Duodenal mucosa (tissue), 2 donors: ENCODE data around the gene DNAH14.

ENCODE experiments used
- H3K27ac ChIP-seq: one replicate; pipeline ENCODE4 v1.7.0; 2013; ENCODE audit warnings: low read depth, low read length
- H3K27me3 ChIP-seq, 2 donors: one replicate each; pipeline ENCODE4 v1.7.0; 2013; ENCODE audit warnings: low read length in 2 of 2, control low read depth in 1 of 2; ENCODE audit not compliant: insufficient read depth in 2 of 2, control insufficient read depth in 1 of 2
- H3K36me3 ChIP-seq, 2 donors: one replicate each; pipeline ENCODE4 v1.7.0; 2013; ENCODE audit warnings: low read length in 2 of 2, control low read depth in 1 of 2; ENCODE audit not compliant: insufficient read depth in 2 of 2, control insufficient read depth in 1 of 2
- H3K4me1 ChIP-seq, 2 donors: one replicate each; pipeline ENCODE4 v1.7.0; 2013; ENCODE audit warnings: low read length in 2 of 2, control low read depth in 1 of 2; ENCODE audit not compliant: insufficient read depth in 2 of 2, control insufficient read depth in 1 of 2
- H3K4me3 ChIP-seq, 2 donors: one replicate each; pipeline ENCODE4 v1.7.0; 2013; ENCODE audit warnings: low read length in 2 of 2, low read depth in 1 of 2
- H3K9ac ChIP-seq, 2 donors: one replicate each; pipeline ENCODE4 v1.7.0; 2013; ENCODE audit warnings: low read length in 2 of 2, low read depth in 1 of 2
- H3K9me3 ChIP-seq, 2 donors: one replicate each; pipeline ENCODE4 v1.7.0; 2013; ENCODE audit warnings: low read length in 2 of 2, control low read depth in 1 of 2; ENCODE audit not compliant: control insufficient read depth in 1 of 2

DNAH14 gene

DNA sequence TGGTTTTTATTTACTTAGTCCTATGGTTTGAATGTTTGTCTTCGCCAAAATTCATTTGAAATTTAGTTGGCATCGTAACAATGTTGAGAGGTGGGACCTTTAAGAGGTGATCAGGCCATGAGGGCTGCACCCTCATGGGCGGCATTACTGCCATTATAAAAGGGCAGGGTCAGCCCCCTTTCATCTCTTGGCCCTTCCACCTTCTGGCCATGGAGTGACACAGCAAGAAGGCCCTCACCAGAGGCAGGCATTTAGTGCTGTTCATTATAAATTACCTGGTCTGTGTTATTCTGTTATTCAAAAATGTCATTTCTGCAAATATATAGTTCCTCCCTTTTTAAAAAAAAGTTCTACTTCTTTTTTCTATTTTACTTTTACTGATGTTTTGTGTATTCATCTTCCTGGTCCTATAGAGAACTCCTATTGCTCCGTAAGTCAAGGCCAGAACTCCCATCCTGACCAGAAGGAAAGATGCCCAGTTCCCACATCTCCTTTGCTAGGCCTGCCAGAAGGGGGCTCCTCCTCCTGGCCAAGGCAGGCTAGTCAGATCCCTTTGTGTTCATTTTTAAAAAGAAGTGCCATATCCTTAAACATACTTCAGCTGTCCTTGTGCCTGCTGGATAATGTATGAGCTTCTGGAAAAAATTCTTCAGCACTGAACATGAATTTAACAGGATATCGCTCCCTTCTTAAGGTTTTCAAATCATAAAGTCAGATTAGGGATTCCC, 508.4 kb downstream of the DNAH14 start:
- Histone ChIP-seq H3K9ac (no peak overlapping the region), H3K27ac (no peak overlapping the region), H3K4me1 (peaks cover 25 to 50% of the 10 kb centered on the region in 2 donors), H3K4me3 (no peak overlapping the region), H3K27me3 (no peaks in the 10 kb centered on the region), H3K9me3 (no peaks in the 10 kb centered on the region), H3K36me3 (no peaks in the 10 kb centered on the region)

DNA sequence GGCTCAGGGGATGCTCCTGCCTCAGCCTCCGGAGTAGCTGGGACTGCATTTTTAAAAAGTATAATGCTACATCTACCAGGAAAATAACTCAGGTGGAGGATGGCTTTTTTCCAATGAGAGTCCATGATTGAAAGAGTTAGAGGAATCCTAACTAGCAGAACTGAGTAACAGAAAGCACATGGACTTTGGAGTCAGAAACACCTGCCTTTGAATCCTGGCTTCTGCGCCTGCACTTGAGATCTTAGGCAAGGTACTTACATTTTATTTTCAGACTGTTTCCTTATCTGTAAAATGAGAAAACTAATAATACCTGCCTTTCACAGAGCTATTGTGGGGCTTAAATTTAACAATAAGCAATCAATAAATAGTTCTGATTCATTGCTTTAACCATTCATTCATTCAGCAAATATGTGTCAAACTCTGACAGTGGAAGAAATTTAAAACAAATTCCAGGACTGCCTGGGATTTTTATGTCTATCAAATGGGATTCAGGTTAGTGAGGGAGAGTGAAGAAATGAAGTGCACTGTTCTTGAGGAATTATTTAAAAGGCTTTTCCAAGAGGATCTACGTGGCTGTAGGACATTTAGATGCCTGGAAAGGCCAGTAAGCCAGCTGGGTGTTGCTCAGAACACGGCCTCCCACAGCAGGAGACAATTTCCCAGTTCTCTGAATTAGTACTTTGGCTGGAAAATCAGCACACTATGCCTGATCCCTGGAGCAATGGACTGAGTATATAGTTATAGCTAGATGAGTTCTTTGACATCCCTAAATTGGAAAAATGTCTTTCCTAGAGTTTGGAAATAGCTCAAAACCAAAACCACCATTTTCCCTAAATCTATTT, 511.1 kb downstream of the DNAH14 start:
- Histone ChIP-seq H3K27ac (peak overlapping the region; percentile 71), H3K4me3 (peak overlapping the region; percentile 10 to 12), H3K9me3 (no peaks in the 10 kb centered on the region), H3K4me1 (peaks cover 42 to 70% of the 10 kb centered on the region in 2 donors), H3K27me3 (no peaks in the 10 kb centered on the region), H3K9ac (peak overlapping the region; percentile 21 to 41), H3K36me3 (no peaks in the 10 kb centered on the region)

DNA sequence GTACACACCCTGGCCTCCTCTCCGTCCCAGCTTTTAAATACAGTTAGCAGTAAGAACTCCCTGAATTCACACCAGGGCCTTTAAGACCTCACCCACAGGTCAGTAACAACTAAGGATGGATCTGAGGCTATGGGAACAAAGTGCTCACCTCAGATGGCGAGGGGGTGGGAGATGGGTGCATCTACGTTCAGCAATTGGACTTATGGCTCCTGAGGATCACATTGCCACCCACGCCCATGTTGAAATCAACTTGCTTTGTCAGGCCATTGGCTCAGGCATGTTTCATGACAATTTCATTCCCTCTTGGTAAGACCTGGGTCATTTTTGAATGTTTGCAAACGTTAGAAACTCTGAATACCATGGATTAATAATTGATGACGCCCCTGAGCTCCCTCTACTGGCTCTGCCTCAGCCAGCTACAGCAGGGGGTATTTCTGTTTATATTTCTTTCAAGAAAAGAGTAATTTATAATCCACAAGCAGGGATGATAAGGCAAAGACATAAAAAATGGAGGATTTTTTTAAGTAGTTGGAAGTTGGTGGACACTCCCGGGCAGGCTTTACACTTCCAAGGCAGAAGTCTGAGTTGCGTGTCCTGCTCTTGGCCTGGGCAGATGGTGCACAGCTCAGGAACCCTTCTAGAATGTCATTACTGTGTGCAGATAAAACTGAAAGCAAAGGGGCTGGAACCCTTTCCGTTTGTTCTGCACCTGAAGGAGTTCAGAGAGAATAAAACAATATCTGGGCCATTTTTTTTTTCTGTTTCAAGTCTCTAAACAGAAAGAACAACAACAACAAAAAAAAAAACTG, 512.0 kb downstream of the DNAH14 start:
- Histone ChIP-seq H3K4me1 (peaks cover 51 to 70% of the 10 kb centered on the region in 2 donors), H3K27ac (peak overlapping the region; percentile 67), H3K9me3 (no peaks in the 10 kb centered on the region), H3K9ac (peak overlapping the region; percentile 16 to 41), H3K27me3 (no peaks in the 10 kb centered on the region), H3K36me3 (no peaks in the 10 kb centered on the region), H3K4me3 (peak overlapping the region; percentile 10 to 16)

GRCh38 chr1:225442123-225442505, 512.6 kb downstream of the DNAH14 start:
- H3K9ac ChIP-seq: peak overlapping the region; percentile 41 to 69
- peak overlapping the region; percentile 27 for H3K27ac ChIP-seq
- H3K9me3 ChIP-seq: no peaks in the 10 kb centered on the region
- H3K36me3 ChIP-seq: no peaks in the 10 kb centered on the region
- H3K27me3 ChIP-seq: no peaks in the 10 kb centered on the region
- peak overlapping the region; percentile 10 to 16 for H3K4me3 ChIP-seq
- H3K4me1 ChIP-seq: peaks cover 57 to 76% of the 10 kb centered on the region in 2 donors

GRCh38 chr1:225445639-225446594, 516.4 kb downstream of the DNAH14 start:
- Histone ChIP-seq H3K27ac (peak overlapping the region; percentile 23), H3K4me1 (peaks cover 69 to 75% of the 10 kb centered on the region in 2 donors), H3K9me3 (no peaks in the 10 kb centered on the region), H3K9ac (peak overlapping the region; percentile 2 to 37), H3K4me3 (peak overlapping the region in 1 of 2 donors; percentile 33), H3K27me3 (no peaks in the 10 kb centered on the region), H3K36me3 (no peaks in the 10 kb centered on the region)

DNA sequence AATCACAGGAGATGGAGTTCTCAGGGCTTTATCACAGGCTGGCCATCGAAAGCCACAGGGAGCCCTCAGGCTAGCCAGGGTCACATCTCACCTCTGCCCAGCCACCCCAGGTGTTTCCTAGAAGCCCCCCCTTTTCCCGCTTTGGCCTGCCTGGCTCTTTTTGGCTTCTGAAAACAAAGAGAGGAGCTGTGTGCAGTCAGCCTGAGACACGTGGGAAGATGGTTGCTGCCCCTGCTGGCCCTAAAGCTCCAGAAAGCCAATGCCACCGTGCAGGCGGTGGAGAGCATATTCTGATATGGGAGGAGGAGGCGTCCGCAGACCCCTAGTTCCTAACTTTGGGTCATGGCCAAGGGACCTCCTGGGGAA, 517.1 kb downstream of the DNAH14 start:
- no peaks in the 10 kb centered on the region for H3K9me3 ChIP-seq
- H3K4me1 ChIP-seq: peaks cover 62 to 68% of the 10 kb centered on the region in 2 donors
- H3K27me3 ChIP-seq: no peaks in the 10 kb centered on the region
- H3K4me3 ChIP-seq: no peak overlapping the region
- peak overlapping the region; percentile 2 to 37 for H3K9ac ChIP-seq
- H3K36me3 ChIP-seq: no peaks in the 10 kb centered on the region
- H3K27ac ChIP-seq: peak overlapping the region; percentile 21

DNA sequence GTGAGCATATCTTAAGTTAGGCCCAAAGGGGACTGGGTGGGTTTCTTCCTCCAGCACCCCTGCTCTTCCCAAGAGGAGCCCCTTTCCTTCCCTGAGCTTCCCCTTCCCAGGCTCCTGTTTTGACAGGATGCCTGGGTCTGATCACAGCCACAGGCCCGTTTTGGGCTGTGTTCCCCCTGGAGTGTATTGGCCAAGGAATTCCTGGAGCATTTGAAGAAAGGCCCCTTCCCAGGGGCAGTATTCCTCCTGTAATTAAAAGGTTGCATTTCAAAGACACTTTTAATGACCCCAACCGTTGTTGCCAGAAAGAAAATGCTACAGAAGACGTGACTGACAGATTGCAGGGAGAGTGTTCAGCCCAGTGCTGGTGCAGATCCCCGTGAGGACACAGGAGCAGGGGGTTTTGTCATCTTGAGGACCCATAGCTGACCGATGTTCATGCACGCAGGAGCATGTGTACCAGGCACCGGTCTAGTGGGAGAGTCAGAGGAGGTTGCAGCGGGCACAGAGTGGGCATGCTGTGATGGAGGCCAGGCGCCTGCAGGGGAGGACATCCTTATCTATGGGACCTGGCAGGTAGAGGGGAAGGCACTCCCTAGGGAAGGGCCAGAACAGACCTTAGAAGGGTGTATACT, 517.6 kb downstream of the DNAH14 start:
- Histone ChIP-seq H3K4me3 (no peak overlapping the region), H3K4me1 (peaks cover 57 to 63% of the 10 kb centered on the region in 2 donors)

GRCh38 chr1:225447650-225448089, 518.2 kb downstream of the DNAH14 start:
- Histone ChIP-seq H3K27ac (peak overlapping the region; percentile 37), H3K36me3 (no peaks in the 10 kb centered on the region), H3K4me3 (no peak overlapping the region), H3K4me1 (peaks cover 51 to 59% of the 10 kb centered on the region in 2 donors), H3K9me3 (no peaks in the 10 kb centered on the region), H3K9ac (no peak overlapping the region), H3K27me3 (no peaks in the 10 kb centered on the region)

More for the DNA sequence above, 517.6 kb downstream of the DNAH14 start:
- Histone ChIP-seq H3K9ac (no peak overlapping the region), H3K27ac (peak overlapping the region; percentile 37), H3K27me3 (no peaks in the 10 kb centered on the region), H3K36me3 (no peaks in the 10 kb centered on the region), H3K9me3 (no peaks in the 10 kb centered on the region)
